ENCODE results near the gene DYNC1I1.

The DYNC1I1 gene

DNA sequence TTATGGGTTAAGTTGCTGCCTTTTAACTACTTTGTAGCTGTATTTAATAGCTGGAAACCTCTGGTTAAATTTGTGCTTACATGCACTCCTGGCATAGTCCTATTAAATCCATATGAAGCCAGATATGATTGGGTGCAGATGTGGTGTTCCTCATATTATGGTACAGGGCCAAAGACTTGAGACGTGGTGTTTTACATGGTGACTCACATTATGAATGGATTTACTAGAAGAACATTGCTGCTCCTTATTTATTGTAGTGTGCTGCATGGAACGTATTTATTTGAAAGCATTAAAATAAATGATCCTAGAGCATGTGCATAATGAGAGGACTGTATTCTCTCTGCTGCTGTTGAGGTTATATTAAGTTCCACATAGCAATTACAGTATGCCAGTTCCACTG, 325.5 kb downstream of the DYNC1I1 start:
- DNase-seq, result no peak

DNA sequence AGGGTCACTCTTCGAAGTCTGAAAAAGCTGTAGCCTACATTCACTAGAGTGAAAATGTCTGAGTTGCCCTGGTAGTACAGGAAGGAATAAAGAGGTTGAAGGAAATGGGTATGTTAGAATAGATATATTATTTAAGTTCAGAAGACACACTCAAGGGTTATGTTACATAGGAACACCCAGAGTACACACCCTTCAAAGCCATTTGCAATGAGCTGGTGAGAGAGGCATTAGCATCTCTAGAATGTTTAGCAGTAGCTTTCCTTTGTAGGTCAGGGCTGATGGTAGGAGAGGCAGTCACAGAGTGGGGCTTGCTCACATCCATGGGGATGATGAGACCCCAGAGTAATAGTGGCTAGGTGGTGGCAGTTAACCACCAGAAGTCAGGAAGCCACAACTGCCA, 328.4 kb downstream of the DYNC1I1 start:
- no peak for DNase-seq

DNA sequence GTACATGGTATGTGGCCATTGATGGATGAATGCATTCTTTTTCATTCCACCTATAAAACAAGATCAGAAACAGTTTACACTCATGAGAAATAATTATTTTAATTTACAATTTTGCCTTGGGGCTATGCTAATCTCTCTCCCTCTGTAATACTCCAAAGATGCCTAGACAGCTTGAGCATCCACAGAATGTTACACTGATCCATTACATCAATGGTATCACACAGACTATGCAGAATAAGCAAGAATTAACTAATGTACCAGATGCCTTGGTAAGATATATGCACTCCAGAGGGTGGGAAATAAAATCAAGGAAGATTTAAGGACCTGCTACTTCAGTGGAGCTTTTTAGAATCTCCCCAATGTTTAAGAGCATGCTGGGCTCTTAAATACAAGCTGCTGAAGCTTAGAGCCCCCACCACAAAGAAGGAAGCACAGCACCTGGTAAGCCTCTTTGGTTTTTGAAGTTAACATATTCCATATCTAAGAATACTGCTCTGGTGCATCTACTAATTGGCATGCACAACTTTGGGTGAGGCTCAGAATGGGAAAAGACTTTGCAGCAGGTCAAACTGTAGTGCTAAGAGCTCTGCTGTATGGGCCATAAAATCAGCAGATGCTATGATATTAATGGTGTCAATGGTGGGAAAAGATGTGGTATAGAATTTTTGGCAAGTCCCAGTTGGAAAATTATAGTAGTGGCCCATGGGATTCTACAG, 329.9 kb downstream of the DYNC1I1 start:
- no peak for DNase-seq

DNA sequence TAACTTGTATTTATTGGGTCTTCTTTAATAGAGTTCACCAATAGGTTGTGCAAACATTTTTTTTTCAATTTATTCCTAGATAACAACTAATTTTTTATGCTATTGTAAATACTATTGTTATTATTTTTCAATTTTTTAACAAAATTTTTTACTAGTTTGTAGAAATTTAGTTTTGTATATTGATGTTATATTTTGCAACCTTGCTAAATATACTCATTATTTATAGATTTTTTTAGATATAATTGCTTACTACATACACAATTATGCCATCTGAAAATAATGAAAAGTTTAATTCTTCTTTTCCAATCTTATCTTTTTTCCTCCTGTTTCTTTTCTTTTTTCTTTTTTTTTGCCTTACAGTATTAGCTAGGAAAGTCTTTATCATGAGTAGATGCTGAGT, 332.6 kb downstream of the DYNC1I1 start:
- no peak for DNase-seq

DNA sequence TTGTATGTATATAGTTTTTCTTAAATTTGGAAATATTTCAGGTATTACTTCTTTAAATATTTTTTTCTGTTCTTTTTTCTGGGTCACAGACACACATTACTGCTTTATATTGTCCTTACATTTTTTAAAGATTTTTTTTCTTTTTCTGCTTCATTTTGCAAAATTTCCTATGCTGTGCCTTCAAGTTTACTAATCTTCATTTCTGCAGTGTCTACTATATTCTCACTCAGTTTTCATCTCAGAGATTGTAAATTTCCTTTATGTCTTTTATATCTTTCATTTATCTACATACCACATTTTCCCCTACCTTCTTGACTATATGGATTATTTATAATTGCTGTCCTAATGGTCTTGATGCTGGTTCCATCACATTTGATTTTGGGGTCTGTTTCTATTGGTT, 339.1 kb downstream of the DYNC1I1 start:
- no peak for DNase-seq

DNA sequence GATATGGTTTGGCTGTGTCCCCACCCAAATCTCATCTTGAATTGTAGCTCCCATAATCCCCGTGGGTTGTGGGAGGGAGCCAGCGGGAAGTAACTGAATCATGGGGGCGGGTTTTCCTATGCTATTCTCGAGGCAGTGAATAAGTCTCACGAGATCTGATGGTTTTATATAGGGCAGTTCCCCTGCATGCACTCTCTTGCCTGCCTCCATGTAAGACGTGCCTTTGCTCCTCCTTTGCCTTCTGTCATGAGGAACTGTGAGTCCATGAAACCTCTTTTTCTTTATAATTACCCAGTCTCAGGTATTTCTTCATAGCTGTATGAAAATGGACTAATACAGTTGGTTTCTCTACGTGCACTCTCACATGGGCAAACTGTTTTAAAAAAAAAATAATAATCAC, 341.8 kb downstream of the DYNC1I1 start:
- DNase-seq, result no peak

DNA sequence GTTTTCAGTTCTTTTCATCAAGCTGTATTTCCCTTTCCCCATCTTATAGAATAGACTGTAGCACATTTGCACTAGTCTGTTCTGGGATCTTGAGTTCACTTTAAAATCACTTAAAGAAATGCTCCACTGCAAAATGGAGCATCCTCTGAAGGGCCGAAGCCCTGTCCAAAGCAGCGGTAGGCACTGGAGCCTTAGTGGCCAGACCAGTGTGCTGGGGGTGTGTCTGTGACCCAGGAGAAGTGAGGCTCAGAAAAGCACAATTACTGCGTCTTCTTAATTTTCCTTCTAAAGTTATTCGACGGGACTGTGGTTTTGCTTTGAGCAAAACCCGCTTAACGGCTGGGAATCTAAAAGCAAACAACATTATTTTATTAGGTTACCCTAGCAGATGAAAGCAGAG, 343.8 kb downstream of the DYNC1I1 start:
- DNase-seq, result no peak

DNA sequence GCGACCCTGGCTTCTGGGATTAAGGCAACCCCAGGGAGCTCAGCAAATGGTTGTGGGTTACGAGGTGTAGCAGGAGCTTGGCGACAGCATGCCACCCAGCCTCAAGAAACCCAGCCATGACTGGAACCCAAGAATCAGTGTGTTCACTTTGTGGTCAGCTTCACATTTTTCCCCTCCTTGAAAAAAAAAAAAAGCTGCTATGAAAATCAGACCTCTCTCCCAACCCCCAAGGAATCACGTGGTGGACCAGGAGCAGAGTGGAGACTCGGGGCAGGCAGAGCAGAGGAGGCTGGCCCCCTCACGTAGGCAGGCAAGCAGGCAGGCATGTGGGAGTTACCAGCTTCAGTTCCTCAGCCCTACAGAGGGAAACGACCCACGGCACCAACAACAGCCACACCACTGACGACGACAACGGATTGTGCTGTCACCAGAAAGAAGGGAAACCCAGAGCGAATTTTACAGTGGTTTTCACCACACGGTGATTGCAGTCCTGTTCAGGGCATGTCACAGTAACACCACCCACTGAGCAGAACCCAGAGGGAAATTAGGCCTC, 346.2 kb downstream of the DYNC1I1 start:
- no peak for DNase-seq

DNA sequence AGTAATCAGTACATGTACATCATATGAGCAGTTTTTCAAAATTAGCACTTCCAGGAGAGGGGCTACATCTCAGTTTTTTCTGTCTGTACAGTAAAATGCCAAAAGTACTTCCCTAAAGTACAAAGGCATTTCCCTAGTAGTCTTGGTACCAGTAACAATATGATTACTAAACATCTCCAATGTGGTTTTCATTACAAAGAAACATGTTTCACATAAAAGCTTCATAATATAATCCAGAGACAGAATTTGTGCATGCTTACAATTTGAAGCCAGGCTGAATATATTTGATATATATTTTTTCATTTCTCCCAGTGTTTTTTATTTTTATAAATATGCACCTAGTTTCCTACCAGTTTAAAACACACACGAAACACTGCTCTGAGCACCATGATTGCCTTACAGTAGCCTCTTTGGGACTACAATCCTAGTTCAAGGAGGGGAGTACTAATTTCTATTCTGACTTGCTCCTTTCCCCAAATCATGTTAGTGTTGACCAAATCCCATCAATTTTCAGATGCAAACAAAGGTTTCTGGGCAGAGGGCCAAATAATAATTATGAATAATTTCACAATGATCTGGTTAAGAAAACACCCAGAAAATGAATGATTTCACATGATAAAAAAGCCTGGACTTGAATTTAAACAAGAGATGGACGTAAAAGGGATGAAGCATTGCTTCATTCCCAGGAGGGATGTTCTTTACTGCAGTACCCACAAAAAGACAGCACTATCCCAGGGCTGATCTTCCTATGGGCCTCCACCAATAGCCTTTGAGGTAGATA, 348.3 kb downstream of the DYNC1I1 start:
- DNase-seq, result no peak

DNA sequence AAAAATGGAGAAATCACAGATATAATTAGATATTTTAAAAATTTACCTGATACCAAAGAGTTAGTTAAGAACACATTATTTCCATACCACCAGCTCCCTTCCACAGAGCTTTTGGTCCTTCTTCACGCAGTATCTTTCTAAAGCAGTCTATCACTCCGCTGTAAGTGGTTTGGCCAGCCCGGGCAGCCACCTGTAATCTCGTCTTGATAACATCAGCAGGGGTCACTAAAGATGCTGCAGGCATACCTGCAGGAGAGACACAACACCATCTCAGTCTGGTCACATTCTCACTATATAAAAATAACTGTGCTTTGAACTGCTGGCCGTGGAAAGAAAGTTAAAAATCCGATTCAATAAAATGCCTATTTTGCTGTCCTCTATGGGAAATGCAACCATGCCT, 349.4 kb downstream of the DYNC1I1 start:
- no peak for DNase-seq

DNA sequence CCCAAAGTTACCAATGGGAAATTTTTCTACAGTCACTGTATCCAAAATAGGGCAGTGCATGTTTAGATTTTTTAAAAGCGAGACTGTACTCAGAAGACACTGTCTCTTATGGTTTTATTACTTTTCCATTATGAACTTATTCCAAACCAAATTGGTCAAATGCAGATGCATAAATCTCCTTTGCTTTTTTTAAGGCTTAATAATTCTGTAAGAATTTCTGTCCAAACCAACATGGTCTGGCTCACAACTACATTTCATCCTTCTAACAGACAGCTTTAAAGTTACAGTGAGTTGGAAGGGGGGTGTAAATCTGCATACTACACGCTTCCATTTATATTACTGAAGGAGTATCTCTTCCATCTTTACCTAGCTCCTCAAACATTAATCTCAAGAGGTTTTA, 350.4 kb downstream of the DYNC1I1 start:
- DNase-seq, result no peak

DNA sequence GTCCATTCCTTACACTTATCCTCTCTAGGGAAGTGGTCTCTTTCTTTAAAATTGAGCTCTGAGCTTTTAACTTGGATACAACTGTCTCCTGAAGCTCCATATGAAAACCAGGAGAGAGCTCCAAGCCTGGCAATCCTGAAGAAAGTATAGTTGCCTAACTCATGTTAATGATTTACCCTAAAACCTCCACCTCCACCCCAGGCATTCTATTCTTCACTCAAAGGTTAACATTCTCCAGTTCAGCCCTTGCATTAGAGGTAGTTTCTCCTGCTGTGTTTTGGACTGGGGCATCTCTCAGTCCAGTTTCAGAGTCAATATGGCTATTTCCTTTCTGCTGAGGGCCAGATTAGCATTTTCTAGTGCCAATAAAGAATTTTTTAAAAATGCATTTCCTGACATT, 354.0 kb downstream of the DYNC1I1 start:
- no peak for DNase-seq

DNA sequence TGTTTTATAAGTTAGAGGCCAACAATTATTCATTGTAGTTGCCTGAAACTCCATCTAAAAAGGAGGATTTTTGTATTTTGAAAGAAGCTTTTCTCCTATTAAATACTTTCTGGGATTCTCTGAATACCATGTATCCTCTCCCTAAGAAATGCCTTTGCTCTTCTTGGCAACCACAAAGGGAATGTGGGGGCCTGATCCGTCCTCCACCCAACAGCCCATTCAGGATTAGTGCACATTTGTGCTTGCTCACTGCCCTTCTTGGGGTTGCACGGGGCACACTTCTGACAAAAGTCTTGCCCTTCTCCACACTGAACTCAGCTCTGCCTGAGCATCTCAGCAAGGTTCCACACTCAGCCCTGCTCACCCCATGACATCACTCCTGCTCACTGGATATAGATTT, 355.4 kb downstream of the DYNC1I1 start:
- no peak for DNase-seq

DNA sequence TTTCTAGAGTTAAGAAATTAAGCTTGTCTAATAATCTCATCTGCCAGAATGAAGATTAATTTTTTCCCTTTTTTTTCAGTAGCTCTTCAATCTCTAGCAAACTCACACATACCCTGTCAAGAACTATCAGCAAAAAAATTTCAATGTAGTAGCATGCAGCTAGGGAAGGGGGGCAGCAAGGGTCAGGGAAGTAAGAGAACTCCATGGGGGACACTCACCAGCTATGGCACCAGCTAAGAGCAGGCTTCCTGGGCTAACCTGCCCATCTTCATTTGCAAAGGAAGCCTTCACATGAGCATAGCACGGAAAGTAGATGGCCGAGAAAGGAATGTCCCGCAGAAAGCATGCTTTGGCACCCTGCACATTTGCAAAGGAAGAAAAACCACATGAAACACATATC, 359.2 kb downstream of the DYNC1I1 start:
- DNase-seq, result no peak

DNA sequence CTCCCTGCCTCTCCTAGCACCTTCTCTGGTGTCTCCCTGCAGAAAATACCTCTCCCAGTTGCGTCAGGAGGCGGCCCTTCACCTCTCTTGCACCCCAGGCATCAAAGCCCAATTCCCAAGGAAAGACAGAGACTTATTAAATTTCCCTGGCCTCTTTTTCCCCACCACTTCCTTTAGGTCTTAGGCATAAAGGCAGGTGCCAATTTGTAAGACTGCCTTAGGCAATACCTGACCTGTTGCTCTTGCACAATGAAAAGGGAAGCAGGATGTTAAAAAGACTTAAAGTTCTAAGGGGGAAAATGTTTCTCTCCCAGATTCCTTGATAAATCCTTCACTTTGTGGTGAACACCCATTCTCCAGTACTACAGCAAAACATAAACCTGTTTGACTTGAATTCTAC, 362.9 kb downstream of the DYNC1I1 start:
- DNase-seq, result no peak

DNA sequence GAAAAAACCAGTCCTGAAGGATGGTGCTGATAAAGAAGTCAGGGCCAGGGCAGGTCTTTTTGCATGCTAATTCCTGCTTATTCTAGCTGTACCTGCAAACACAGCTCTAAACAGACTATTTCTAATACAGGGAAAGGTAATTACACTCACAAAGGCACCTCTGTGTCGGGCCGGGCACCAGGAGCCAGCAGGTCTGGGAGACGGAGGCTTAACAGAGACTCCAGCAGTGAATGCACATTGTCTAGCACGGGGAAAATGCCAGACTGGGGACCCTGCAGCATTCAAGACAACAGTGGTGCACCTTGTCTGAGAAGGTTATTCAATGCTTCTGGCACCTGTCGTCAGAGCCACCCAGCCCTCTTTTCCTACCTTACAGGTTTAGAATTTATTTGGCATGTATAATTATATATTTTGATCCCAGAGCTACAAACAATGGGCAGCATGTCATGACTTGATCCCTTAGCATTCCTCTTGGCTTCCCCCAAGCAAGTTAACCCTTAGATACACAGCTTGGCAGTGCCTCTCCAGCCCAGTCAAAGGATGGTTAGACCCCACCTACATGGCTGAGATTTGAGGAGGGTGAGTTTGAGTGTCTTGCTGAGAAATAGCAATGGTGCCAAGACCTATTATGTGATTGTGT, 364.4 kb downstream of the DYNC1I1 start:
- no peak for DNase-seq

DNA sequence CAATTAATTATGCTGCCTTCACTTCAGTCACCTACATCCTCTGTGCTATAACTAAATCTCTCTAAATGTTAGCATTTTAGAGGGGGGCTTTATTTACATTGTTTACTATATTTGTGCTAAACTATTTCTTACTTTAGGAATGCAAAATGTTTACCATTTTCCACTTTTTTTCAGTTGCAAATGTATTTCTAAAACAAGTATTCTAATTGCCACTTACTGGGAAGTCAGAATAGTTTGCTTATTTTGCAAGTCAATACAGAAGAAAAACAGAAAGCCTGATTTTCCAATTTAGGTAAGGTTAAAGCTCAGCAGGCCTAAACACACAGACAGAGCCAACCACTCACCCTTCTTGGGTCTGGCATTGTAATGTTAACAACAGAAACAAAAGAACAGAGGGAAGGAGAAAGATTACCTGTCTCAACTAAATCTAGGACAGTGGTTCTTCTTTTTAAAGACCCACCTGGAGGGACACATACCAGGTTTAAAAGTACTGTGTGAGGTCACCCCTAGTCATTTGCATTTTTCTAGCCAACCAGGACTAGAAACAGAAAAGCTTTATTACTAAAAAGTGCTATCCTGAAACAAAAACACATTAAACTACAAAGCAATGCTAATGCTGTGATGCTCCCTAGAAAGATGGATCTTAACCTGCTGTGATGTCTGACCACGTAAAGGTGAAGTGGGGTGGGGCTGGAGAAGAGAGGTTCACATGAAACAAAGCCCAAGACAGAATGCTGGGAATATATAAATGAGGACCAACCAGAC, 371.3 kb downstream of the DYNC1I1 start:
- no peak for DNase-seq

DNA sequence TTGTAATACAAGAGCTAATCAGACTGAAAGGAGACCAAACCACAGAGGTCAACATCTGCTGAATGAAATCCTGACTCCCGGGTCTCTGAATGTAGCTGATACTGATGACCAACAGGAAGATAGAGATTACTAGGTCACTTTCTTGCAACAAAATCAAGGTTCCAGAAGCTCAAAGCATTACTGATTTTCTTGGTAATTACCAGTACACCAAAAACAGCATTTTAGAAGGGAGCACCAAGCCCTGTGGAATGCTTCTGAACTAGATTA, 371.8 kb downstream of the DYNC1I1 start:
- DNase-seq, result no peak

Measured in 8988T (cell line).